ENCODE measurements around the gene RALGAPA1.

- TF ChIP-seq CTCF (IDR thresholded peaks at IDR 0.05) (no peak), POLR2A (IDR thresholded peaks at IDR 0.05) (no peak)
These were observed 11.3 kb downstream of the RALGAPA1 start for GRCh38 chr14:35797796-35798195.
